Fibroblast of peridontal ligament (primary cell): ENCODE measurements around the gene TDRD3.
A peak's percentile ranks its signal among the peaks of the same experiment; 100 is the strongest.
"Not testable (repeated sequence)": the region's sequence is repeated elsewhere in the genome, so short reads cannot be mapped to it uniquely, and the experiment has no call there.

Experiments used
- DNase-seq: peaks from one replicate; pipeline ENCODE4 v3.0.0-alpha.2; 2010; ENCODE audit errors: extremely low read depth

The TDRD3 gene

GRCh38 chr13:60398379-60398891, 1.4 kb downstream of the TDRD3 start:
- DNase-seq, result no peak

DNA sequence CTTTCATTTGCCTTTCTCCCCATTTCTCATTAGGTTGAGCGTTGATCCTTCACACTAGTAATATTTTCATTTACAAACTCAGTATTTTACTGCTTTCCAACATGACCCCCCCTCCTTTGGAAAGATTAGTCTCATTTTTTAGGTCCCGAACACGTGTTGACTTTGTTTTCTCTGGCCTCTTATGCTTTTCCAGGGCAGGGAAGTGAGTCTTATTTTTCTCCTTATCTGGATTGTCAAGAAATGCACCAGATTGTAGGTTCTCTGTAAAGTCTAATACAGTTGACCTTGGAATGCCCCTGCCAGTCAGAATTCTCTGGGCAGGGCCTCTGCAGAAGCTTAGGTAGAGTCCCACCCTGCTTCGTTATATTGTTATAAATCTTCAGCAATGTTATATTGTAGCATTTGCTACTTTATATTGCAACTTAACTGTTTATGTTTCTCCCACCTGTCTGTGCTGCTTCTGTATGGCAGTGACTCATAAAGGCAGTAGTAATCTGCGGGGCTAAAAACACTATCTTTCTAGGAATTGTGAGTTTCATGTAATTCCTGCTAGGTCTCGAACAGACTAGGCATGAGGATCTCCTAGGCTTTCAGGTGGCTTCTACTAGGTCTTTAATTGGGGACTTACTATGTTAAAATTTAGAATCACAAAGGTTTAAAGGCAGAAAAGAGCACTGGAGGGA, 2.0 kb downstream of the TDRD3 start:
- DNase-seq, result peak; percentile 5

DNA sequence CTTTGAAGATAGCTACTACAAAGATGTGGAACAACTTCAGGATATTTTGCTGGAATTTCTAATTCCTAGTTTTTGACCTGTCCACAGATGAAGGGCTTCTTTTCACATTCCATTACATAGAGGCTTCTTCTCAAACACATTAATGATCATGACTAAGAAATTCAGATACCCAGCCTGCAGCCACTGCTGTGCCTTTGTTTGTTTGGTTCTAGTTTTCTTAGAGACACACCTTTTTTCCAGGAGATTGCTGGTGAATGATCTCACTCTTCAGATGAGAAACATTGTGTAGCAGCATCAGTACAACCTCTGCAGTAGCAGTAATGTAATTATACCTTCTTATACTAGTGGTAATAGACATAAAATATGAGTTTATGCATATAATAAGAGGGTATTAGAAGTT, 5.0 kb downstream of the TDRD3 start:
- DNase-seq, result no peak

- no peak for DNase-seq
Measured at GRCh38 chr13:60407095-60407494, 10.1 kb downstream of the TDRD3 start.

- not testable (repeated sequence) for DNase-seq
Measured at GRCh38 chr13:60407852-60408251, 10.8 kb downstream of the TDRD3 start.

- not testable (repeated sequence) for DNase-seq
Measured at GRCh38 chr13:60409574-60410292, 12.7 kb downstream of the TDRD3 start.

DNA sequence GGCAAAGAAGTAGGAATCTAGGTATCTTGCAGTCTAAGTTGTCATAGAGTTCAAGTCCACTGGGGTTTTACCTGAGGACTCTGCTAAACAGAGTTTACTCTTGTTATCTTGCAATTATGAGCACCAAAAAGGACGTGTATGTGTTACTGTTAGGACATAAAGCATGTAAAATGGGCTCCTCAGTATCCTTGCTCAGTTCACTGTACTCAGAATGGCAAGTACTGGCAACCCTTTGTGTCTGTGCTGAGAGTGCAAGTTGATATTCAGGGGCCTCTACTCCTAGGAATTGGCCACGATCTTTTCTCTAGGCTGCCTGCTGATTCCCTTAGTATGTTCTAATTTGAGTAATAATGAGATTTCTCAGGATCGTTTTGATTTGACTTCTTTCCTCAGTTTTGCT, 13.3 kb downstream of the TDRD3 start:
- DNase-seq, result no peak

DNA sequence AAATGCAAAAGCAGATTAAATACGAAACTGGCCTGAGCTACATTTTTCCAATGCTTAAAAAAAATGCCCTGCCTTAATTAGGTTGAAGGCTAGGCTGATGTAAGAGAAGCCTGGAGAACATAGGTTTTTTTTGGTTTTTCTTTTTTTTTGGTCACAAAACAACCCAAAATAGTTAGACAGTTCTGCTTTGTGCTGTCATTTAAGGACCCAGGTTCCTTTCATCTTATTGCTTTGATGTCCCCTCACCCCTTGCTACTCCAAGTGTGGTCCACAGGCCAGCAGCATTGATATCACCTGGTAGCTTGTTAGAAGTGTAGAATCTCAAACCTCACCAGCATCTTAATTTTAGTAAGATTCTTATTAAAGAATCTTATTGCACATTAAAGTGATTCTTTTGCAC, 14.4 kb downstream of the TDRD3 start:
- DNase-seq, result no peak

GRCh38 chr13:60411983-60412382, 15.0 kb downstream of the TDRD3 start:
- DNase-seq, result peak; percentile 26

DNA sequence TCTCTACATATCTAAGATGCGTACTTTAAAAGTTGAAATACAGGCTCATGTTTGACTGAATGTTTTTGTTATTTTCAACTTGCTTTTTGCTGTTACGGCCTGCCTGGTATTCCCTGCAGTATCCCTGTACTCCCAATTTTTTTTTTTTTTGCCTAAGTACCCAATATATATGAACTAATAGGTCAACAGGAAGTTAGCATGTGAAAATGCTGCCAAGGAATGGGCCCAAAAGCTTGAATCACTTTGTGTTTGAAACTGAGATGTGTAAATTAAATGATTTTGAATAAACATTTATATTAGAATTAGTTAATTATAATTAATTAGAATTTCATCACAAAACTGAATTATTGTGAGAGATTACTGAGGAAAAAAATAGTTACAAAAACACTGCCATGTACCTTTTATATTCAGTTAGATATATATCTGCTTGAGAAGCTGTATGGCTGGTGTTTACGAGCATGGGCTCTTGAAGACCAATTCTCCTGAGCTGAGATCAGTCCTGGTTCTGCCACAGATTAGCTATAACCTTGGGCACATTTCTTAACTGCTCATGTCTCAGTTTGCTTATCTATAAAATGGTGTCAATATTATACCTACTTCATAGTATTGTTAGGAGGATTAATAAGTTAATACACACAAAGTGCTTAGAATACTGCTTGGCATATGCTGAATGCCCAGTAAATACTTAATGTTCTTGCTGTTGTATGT, 16.0 kb downstream of the TDRD3 start:
- no peak for DNase-seq

DNA sequence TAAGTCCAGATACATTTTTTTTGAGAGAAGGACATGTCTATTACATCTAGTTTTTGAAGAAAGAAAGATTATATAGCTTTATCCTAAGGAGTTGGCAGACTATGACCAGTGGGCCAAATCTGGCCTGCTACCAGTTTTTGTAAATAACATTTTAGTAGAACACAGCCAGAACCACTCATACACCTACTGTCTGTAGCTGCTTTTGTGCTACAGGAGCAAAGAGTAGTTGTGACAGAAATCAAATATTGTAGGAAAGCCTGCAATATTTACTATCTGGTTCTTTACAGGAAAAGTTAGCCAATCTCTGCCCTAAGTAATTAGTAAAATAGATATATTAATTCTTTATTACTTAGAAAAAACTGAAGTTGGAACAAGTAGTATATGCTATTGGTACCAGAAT, 17.2 kb downstream of the TDRD3 start:
- no peak for DNase-seq

- DNase-seq, result no peak
Measured at GRCh38 chr13:60417734-60418133, 20.7 kb downstream of the TDRD3 start.

DNA sequence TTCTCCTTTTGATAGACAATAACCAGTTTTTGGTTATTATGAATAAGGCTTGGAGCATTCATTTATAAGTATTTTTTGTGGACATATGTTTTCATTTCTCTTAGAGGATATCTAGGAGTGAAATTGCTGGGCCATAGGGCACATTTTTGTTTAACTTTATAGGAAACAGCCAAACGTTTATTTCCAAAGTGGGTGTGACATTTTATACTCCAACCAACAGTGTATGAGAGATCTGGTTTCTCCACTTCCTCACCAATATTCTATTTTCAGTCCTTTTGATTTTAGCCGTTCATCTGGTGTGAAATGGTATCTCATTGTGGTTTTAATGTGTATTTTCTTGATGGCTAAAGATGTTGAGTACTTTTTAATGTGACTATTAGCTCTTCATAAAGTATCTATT, 21.9 kb downstream of the TDRD3 start:
- DNase-seq, result no peak

- DNase-seq, result no peak
Measured at GRCh38 chr13:60425332-60425731, 28.3 kb downstream of the TDRD3 start.

- DNase-seq, result no peak
Measured at GRCh38 chr13:60426075-60426474, 29.1 kb downstream of the TDRD3 start.

DNA sequence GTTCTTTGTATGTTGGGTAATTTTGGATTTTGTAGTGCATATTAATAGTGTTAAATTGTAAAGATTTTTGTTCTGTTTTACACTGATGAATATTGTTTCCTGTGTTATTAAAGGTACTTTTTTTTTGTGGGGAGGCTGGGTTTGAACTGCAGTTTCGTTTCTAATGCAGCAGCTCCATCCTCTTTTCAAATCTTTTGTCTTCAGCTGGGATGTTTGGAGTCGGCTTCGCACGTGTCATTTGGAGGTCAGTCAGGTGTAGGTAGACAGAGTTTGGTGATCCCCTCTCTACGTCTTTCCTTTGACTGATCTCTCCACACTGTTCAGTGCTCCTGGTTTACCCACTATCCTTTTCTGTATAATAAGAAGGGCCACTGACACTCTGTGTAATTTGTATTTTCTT, 30.3 kb downstream of the TDRD3 start:
- no peak for DNase-seq

GRCh38 chr13:60431108-60431700, 34.2 kb downstream of the TDRD3 start:
- DNase-seq, result peak; percentile 85

GRCh38 chr13:60433505-60433904, 36.5 kb downstream of the TDRD3 start:
- DNase-seq, result no peak

- DNase-seq, result no peak
Measured at GRCh38 chr13:60435762-60436374, 38.8 kb downstream of the TDRD3 start.

GRCh38 chr13:60439201-60439600, 42.2 kb downstream of the TDRD3 start:
- DNase-seq, result no peak

DNA sequence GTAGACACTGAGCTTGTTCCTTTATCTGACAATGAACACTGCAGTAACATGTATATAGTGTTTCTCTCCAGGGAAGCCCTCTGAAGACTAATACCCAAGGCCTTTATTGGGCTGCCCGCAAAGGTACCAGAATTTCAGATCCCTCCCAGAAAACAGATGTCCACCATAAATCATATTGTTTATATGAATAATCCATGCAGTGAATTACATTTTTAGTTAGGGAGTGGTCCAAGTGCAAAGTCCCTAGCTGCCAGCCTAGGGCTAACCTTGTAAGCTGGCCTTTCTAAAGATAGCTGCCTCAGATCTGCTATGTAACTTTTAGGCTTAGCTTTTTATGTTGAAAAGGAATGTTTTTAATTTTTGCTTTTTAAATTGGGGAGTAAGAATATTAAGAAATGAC, 44.7 kb downstream of the TDRD3 start:
- DNase-seq, result no peak
